Ishikawa (cell line): ENCODE measurements around the gene RAD23B.

ENCODE experiments used
- CEBPB ChIP-seq: IDR thresholded peaks from 2 replicates; pipeline ENCODE4 v1.6.1; 2012
- CREB1 ChIP-seq: IDR thresholded peaks from 2 replicates; pipeline ENCODE4 v1.6.1; 2012; ENCODE audit warnings: low read depth
- EGR1 ChIP-seq: IDR thresholded peaks from 2 replicates; pipeline ENCODE4 v1.6.1; 2012
- EP300 ChIP-seq: IDR thresholded peaks from 2 replicates; pipeline ENCODE4 v1.6.1; 2012; ENCODE audit warnings: borderline replicate concordance
- FOXM1 ChIP-seq: IDR thresholded peaks from 2 replicates; pipeline ENCODE4 v1.6.1; 2012; ENCODE audit warnings: low read depth, borderline replicate concordance
- NFIC ChIP-seq: IDR thresholded peaks from 2 replicates; pipeline ENCODE4 v1.6.1; 2012
- RAD21 ChIP-seq: IDR thresholded peaks from 2 replicates; pipeline ENCODE4 v1.6.1; 2012; ENCODE audit warnings: low read depth
- TAF1 ChIP-seq: IDR thresholded peaks from 2 replicates; pipeline ENCODE4 v1.6.1; 2012; ENCODE audit warnings: low read depth, mild to moderate bottlenecking
- TCF12 ChIP-seq: IDR thresholded peaks from 2 replicates; pipeline ENCODE4 v1.6.1; 2012; ENCODE audit warnings: low read depth
- TEAD4 ChIP-seq: IDR thresholded peaks from 2 replicates; pipeline ENCODE4 v1.6.1; 2012
- YY1 ChIP-seq: IDR thresholded peaks from 2 replicates; pipeline ENCODE4 v1.6.1; 2012; ENCODE audit warnings: low read depth
- ZBTB7A ChIP-seq: IDR thresholded peaks from 2 replicates; pipeline ENCODE4 v1.6.1; 2012; ENCODE audit warnings: low read depth
- TF ChIP-seq, protein P1 (sequence below): IDR thresholded peaks from 2 replicates; pipeline ENCODE4 v1.6.1; 2012
- TF ChIP-seq, protein P2 (sequence below): IDR thresholded peaks from 2 replicates; pipeline ENCODE4 v1.6.1; 2012; ENCODE audit warnings: low read depth, mild to moderate bottlenecking
- TF ChIP-seq, protein P3 (sequence below): IDR thresholded peaks from 2 replicates; pipeline ENCODE4 v1.6.1; 2012

Gene RAD23B

DNA sequence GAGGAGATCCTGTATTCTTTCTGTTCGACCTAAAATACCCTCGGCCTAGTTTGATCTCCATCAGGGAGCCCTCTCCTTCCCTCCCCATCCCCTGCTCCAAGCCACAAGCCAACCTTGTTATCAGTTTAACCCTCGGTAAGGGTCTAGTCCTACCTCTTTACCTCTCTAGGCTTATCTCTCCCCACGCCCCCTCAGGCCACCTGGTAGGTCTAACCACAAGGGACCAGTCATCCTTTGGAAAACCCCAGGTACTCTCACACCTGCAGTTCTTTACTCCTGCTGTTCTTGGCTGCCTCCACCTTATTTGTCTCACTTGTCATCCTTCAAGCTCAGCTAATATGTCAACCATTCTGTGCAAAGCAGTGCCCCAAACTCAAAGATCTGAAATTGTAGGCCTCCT is 78.7 kb downstream of the RAD23B start:
- TF ChIP-seq CREB1, result no peak
- TF ChIP-seq, protein P1, sequence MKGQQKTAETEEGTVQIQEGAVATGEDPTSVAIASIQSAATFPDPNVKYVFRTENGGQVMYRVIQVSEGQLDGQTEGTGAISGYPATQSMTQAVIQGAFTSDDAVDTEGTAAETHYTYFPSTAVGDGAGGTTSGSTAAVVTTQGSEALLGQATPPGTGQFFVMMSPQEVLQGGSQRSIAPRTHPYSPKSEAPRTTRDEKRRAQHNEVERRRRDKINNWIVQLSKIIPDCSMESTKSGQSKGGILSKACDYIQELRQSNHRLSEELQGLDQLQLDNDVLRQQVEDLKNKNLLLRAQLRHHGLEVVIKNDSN, result no peak
- no peak for TF ChIP-seq EGR1
- no peak for TF ChIP-seq TEAD4
- no peak for TF ChIP-seq RAD21
- TF ChIP-seq NFIC, result no peak
- TF ChIP-seq, protein P2, sequence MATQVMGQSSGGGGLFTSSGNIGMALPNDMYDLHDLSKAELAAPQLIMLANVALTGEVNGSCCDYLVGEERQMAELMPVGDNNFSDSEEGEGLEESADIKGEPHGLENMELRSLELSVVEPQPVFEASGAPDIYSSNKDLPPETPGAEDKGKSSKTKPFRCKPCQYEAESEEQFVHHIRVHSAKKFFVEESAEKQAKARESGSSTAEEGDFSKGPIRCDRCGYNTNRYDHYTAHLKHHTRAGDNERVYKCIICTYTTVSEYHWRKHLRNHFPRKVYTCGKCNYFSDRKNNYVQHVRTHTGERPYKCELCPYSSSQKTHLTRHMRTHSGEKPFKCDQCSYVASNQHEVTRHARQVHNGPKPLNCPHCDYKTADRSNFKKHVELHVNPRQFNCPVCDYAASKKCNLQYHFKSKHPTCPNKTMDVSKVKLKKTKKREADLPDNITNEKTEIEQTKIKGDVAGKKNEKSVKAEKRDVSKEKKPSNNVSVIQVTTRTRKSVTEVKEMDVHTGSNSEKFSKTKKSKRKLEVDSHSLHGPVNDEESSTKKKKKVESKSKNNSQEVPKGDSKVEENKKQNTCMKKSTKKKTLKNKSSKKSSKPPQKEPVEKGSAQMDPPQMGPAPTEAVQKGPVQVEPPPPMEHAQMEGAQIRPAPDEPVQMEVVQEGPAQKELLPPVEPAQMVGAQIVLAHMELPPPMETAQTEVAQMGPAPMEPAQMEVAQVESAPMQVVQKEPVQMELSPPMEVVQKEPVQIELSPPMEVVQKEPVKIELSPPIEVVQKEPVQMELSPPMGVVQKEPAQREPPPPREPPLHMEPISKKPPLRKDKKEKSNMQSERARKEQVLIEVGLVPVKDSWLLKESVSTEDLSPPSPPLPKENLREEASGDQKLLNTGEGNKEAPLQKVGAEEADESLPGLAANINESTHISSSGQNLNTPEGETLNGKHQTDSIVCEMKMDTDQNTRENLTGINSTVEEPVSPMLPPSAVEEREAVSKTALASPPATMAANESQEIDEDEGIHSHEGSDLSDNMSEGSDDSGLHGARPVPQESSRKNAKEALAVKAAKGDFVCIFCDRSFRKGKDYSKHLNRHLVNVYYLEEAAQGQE, result no peak
- TF ChIP-seq, protein P3, sequence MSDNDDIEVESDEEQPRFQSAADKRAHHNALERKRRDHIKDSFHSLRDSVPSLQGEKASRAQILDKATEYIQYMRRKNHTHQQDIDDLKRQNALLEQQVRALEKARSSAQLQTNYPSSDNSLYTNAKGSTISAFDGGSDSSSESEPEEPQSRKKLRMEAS, result no peak
- TF ChIP-seq ZBTB7A, result no peak
- TF ChIP-seq TAF1, result no peak
- no peak for TF ChIP-seq CEBPB

DNA sequence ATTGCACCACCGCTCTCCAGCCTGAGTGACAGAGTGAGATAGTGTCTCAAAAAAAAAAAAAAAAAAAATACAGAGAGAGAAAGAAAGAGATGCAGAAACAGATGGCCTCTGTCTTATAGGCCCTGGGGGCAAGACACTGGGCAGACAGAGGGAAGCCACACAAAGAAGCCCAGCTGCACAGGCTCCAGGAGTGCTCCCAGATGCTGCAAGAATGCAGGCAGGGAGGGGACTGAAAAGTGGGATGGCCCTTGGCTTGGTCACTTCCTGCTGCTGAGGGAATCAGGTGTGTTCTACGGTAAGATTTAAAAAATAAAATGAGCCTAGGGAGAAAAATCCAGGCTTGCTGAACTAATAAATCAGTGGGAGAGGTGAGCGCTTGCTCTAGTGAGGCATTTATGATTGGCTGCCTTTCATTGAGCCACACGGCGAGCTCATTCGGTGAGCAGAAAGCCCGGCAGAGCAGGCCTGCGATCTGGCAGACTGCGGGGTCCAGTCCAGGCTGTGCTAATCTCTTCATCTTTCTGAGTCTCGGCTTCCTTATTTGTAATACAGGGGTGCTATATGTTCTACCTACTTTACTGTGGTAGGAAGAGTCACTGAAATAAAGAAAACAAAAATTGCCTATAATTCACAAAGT is 80.6 kb downstream of the RAD23B start:
- TF ChIP-seq EGR1 (no peak), ZBTB7A (no peak), YY1 (no peak), RAD21 (no peak), TAF1 (no peak), FOXM1 (no peak), EP300 (no peak), TCF12 (no peak), CEBPB (no peak), NFIC (no peak), TEAD4 (no peak), CREB1 (no peak)
- TF ChIP-seq, protein P1, result no peak
- TF ChIP-seq, protein P3, result no peak
- TF ChIP-seq, protein P2, result no peak

DNA sequence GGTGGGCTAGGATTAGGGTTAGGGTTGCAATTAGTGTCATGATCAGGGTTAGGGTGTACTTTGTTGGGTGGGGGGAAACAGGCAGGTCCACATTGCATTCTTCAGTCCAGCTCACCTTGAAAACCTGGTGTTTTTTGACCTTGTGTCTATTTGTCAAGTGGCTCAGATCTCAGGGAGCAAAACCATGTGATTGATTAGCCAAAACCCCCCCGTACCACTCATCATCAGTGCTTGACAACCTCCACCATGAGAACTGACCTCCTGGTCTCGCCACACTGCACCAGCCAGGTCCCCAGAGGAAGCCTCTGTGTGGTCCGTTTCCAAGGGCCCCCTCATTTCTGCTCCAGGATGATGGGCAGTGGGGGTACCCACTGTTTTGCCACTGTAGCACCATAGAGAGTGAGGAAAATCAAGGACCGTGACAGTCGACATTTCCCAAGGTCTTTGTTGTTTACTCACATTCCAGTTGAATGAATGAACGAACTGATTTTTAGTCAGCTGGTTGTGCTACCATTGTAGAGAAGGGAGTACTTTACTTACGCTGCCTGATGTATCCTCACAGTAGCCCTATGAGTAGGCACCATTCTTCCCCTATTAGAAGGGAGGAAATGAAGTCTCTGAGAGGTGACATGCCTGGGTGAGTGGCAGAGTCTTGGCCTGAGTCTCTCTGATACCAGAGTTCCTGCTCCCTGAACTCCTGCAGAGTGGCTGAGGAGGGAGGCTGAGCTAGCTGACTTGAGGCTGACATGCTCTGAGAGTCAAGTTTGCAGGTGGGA is 84.8 kb downstream of the RAD23B start:
- no peak for TF ChIP-seq CREB1
- TF ChIP-seq EGR1, result no peak
- TF ChIP-seq, protein P1, result no peak
- TF ChIP-seq NFIC, result no peak
- no peak for TF ChIP-seq FOXM1
- TF ChIP-seq EP300, result no peak
- no peak for TF ChIP-seq CEBPB
- TF ChIP-seq YY1, result no peak
- TF ChIP-seq RAD21, result no peak
- TF ChIP-seq TEAD4, result no peak
- TF ChIP-seq, protein P3, result no peak
- TF ChIP-seq, protein P2, result no peak
- no peak for TF ChIP-seq TAF1
- no peak for TF ChIP-seq TCF12
- no peak for TF ChIP-seq ZBTB7A
